SK-N-MC (cell line): Measurements from ENCODE around the gene DMRT1.
A peak's percentile ranks its signal among the peaks of the same experiment; 100 is the strongest.

Source experiments
- DNase-seq: peaks from one replicate; pipeline ENCODE4 v3.0.0-alpha.2; 2011; ENCODE audit warnings: low read depth, low spot score
- H3K27ac ChIP-seq: fragments of 200-600 bp; sonication (generic); 2 replicates; pipeline ENCODE4 v1.5.1; 2016; ENCODE audit warnings: mixed run types
- H3K36me3 ChIP-seq: fragments of 200-600 bp; sonication (generic); 2 replicates; pipeline ENCODE4 v1.6.1; 2017; ENCODE audit warnings: antibody characterized with exemption, low read length, mixed read lengths; ENCODE audit not compliant: insufficient read depth
- H3K4me3 ChIP-seq: fragments of 200-600 bp; sonication (generic); 2 replicates; pipeline ENCODE4 v1.5.1; 2016
- H3K9ac ChIP-seq: fragments of 200-600 bp; sonication (generic); 2 replicates; pipeline ENCODE4 v1.8.0; 2017; ENCODE audit warnings: mixed run types, mixed read lengths; ENCODE audit not compliant: insufficient read length
- H3K9me3 ChIP-seq: fragments of 200-600 bp; sonication (generic); 2 replicates; pipeline ENCODE4 v1.6.1; 2017; ENCODE audit warnings: low read depth, mild to moderate bottlenecking, antibody characterized with exemption, low read length, moderate library complexity, mixed read lengths
- EZH2 ChIP-seq: fragments of 200-600 bp; sonication (generic); IDR thresholded peaks from one replicate; pipeline ENCODE4 v1.6.1; 2017; ENCODE audit warnings: antibody characterized with exemption
- FOXP2 ChIP-seq: optimal IDR thresholded peaks from 2 replicates; pipeline ENCODE3; 2011; ENCODE audit warnings: mild to moderate bottlenecking, moderate library complexity; ENCODE audit not compliant: insufficient read depth; ENCODE audit errors: extremely low read length, control extremely low read depth
- POLR2AphosphoS5 ChIP-seq: IDR thresholded peaks from 2 replicates; pipeline ENCODE4 v1.6.1; 2012; ENCODE audit warnings: mild to moderate bottlenecking, low read depth, low read length, borderline replicate concordance

DMRT1 gene

DNA sequence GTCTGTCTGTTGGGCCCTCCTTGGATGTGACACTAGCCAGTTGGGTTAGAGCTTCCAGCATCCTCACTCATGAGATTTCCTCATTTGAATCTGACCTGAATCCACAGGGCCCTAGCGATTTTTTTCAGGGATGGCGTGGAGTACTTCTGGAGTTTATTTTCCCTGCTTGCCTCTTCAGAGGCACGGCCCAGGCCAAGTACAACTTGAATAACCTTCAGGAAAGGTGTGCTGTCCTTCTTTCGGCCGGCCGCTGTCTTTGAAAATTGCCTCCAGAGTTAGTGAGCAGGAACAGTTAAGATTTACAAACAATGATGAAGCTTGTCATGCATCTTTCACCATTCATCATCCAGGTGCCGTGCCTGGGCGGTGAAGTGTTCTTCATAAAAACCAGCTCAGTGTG is 85.5 kb downstream of the DMRT1 start:
- no peaks in the 10 kb centered on the region for H3K9me3 ChIP-seq
- no peak overlapping the region for H3K27ac ChIP-seq
- H3K36me3 ChIP-seq, result no peaks in the 10 kb centered on the region
- H3K4me3 ChIP-seq, result no peak overlapping the region
- DNase-seq, result no peak
- no peak overlapping the region for H3K9ac ChIP-seq
- no peak for TF ChIP-seq POLR2AphosphoS5
- TF ChIP-seq FOXP2, result no peak
- TF ChIP-seq EZH2, result no peak

DNA sequence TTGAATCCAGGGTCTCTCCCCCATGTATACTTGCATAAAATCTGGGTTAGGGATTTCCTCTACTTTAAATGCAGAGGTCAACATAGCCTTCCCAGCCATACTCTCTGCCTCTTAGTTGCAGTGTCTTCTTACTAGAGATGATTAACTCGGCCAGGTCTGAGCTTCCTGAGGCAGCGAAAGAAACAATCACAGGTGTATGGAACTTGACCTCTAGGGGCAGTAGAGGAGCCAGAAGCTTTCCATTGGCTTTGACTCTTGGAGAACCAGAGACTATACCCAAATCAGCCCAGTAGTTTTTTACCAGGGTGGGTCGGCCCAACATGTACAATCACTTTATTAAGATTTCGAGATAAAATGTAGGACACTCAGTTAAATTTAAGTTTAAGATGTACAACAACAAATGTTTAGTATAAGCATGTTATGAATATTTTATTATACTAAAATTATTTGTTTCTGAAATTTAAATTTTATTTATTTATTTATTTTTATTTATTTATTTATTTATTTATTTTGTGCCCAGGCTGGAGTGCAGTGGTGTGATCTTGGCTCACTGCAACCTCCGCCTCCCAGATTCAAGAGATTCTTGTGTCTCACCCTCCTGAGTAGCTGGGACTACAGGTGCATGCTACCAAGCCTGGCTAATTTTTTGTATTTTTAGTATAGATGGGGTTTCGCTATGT is 87.0 kb downstream of the DMRT1 start:
- no peak for DNase-seq
- H3K9me3 ChIP-seq, result no peaks in the 10 kb centered on the region
- TF ChIP-seq EZH2, result no peak
- no peak for TF ChIP-seq POLR2AphosphoS5
- no peak for TF ChIP-seq FOXP2
- H3K36me3 ChIP-seq, result no peaks in the 10 kb centered on the region
- no peak overlapping the region for H3K27ac ChIP-seq
- no peak overlapping the region for H3K9ac ChIP-seq
- no peak overlapping the region for H3K4me3 ChIP-seq

DNA sequence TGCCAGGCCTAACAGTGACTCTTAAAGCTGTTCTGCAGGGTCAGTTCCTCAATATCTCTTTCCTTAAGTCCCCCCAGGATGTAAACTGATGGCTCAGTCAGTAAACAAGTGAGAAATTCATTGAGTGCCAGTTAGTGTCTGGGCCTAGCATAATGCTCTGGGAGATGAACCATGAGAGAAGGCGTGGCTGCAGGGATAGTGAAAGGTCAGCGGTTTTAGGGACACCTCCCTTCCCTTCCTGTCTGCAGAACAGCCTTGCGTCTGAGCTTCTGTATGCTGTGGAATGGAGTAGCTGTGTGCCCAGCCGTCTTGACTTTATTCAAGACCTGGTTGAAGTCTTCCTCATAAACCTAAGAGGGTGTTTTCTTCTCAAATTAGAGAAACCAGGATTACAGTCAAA is 88.2 kb downstream of the DMRT1 start:
- H3K27ac ChIP-seq, result no peak overlapping the region
- H3K36me3 ChIP-seq, result no peaks in the 10 kb centered on the region
- H3K4me3 ChIP-seq, result no peak overlapping the region
- TF ChIP-seq POLR2AphosphoS5, result no peak
- DNase-seq, result no peak
- H3K9ac ChIP-seq, result no peak overlapping the region
- H3K9me3 ChIP-seq, result no peaks in the 10 kb centered on the region

DNA sequence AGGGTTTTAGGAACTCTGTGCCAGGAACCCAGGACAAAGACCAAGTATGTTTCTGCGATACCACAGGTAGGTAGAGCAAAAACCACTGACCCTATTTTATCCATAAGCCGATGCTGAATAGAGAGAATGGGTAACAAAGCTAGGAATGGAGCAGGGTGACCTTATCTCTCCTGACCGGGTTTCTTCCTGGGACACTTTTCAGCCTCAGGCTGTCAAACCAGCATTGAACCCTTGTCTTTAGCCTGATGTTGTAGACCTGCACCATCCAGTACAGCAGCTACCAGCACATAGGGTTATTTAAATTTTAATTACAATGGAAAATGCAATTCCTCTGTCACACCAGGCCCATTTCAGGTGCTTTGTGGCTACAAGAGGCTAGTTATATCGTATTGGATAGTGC is 91.9 kb downstream of the DMRT1 start:
- no peak overlapping the region for H3K27ac ChIP-seq
- no peak overlapping the region for H3K9ac ChIP-seq
- H3K4me3 ChIP-seq, result no peak overlapping the region
- 0 out of 2 replicates have a peak, but pooled peaks cover 3% of the 10 kb centered on the region for H3K9me3 ChIP-seq
- H3K36me3 ChIP-seq, result no peaks in the 10 kb centered on the region
- TF ChIP-seq EZH2 (no peak), POLR2AphosphoS5 (no peak), FOXP2 (no peak)
- no peak for DNase-seq

DNA sequence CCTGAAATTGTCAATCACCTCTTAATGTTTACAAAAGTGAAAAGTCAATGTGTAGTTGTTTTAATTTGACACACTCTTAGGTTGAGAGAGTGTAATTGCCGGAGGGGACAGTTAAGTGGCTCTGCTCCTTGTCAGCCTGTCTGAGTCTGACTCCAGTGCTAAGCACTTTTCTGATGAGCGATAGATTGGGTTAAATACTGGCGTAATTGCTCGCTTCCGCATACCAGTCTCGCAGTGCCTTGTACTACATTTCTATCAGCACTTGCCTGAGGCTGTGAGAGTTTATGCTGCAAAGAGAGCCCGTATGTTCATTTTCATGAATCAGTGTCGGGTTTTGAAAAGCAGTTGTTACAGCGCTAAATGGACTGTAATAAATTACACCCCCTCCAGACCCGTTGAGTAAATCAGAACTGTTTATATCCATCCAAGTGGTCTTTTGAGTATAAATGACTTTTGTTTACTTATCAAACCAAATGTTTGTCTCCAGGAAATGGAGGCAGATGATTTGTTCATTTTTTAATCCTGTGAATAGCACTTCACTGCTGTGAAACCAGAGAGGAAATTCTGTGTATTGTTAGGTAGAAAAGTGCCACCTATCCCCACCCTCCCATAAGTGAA is 94.0 kb downstream of the DMRT1 start:
- H3K9me3 ChIP-seq, result 0 out of 2 replicates have a peak, but pooled peaks cover 3% of the 10 kb centered on the region
- DNase-seq, result peak; percentile 72

DNA sequence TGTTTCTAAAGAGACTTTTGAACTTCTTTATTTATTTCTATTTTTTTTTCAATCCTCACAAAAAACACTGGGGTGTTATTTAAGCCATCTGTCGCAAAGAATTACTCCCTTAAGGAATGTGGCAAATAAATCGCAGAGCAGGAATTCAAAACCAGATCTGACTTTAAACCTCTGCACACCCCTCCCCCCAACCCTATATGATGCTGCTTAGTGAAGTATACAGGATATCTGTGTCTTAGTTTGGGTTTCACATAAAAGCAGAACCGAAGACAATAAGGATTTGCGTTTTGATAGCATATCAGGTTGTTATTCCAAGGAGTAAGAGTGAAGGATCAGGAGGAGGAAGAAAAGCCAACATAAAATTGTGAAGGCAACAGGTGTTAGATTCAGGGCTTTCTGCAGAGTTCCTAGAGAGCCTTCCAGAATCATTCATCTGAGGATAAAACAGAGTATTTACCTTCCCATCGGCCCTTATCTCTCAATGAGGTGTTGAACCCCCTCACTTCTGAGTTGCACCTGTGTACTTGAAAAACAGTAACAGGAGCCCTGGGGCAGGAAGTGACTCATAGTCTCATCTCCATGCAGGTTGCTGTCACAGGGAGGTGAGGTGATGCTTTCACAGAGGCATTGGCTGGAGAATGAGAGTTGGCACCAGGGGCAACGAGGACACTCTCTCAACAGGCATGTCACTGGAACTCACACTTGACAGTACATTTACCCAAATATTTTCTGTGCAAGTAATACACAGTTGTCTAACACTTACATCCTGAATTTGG is 101.5 kb downstream of the DMRT1 start:
- DNase-seq, result no peak
- no peak overlapping the region for H3K4me3 ChIP-seq
- H3K9ac ChIP-seq, result no peak overlapping the region
- H3K9me3 ChIP-seq, result no peaks in the 10 kb centered on the region
- no peak overlapping the region for H3K27ac ChIP-seq
- TF ChIP-seq POLR2AphosphoS5, result no peak
- TF ChIP-seq FOXP2, result no peak
- no peak for TF ChIP-seq EZH2
- no peaks in the 10 kb centered on the region for H3K36me3 ChIP-seq

More for the DNA sequence above, 94.0 kb downstream of the DMRT1 start:
- TF ChIP-seq POLR2AphosphoS5 (peak; percentile 49; the same call in 1 of the 2 replicates), EZH2 (no peak)
- Histone ChIP-seq H3K27ac (no peak overlapping the region), H3K4me3 (peak overlapping the region; percentile 46), H3K36me3 (no peaks in the 10 kb centered on the region), H3K9ac (no peak overlapping the region)

DNA sequence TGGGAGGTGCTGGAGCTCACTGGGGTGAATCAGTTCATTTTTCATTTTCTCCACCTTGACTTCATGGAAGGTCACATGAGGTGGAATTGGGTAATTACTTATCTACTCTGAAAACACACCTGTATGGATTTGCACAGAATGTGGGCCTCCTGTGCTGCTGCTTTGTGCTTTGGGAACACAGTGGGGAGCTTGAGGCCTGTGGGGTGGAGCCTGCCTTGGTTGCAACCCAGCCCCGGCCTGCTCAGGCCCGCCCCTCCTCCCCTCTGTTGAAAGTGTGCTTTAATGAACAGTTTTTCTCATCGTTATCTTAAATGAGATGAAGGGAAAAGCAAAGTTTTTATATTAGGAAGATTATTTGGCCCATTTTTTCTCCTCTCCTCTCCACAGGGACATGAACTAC is 106.5 kb downstream of the DMRT1 start:
- DNase-seq, result no peak
- Histone ChIP-seq H3K27ac (no peak overlapping the region), H3K4me3 (no peak overlapping the region), H3K9ac (no peak overlapping the region), H3K36me3 (no peaks in the 10 kb centered on the region), H3K9me3 (no peaks in the 10 kb centered on the region)
- TF ChIP-seq EZH2, result no peak
- no peak for TF ChIP-seq FOXP2
- no peak for TF ChIP-seq POLR2AphosphoS5

DNA sequence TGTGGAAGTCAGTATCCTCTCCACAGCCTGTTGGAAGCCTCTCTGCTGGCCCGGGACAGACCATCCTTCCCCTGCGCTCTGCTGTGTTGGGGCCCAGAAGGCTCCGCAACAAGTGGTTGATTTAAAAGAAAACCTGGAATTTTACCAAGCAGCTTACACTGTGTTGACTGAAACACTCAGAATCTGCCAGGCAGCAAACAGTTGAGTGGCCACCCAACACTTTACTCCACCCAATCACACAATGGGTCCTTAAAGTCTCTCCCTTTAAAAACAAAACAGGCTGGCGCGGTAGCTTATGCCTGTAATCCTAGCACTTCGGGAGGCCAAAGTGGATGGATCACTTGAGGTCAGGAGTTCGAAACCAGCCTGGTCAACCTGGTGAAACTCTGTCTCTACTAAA is 107.0 kb downstream of the DMRT1 start:
- no peak for DNase-seq
- TF ChIP-seq EZH2 (no peak), POLR2AphosphoS5 (no peak), FOXP2 (no peak)
- no peak overlapping the region for H3K9ac ChIP-seq
- H3K36me3 ChIP-seq, result no peaks in the 10 kb centered on the region
- H3K4me3 ChIP-seq, result no peak overlapping the region
- H3K27ac ChIP-seq, result no peak overlapping the region
- H3K9me3 ChIP-seq, result no peaks in the 10 kb centered on the region
